ENCODE data around the gene PDE4D.

- TF ChIP-seq CTCF (IDR thresholded peaks at IDR 0.05) (no peak), POLR2A (IDR thresholded peaks at IDR 0.05) (no peak)
Measured at GRCh38 chr5:58968350-58968749, 925.2 kb downstream of the PDE4D start.

Measured in esophagus squamous epithelium (tissue), 4 donors.